ENCODE data around the gene SYNE2.
"Not testable (repeated sequence)": the region's sequence is repeated elsewhere in the genome, so short reads cannot be mapped to it uniquely, and the experiment has no call there.

The SYNE2 gene

GRCh38 chr14:64038841-64039542 is 186.2 kb downstream of the SYNE2 start:
- DNase-seq = no peak

GRCh38 chr14:64040044-64040443 is 187.2 kb downstream of the SYNE2 start:
- DNase-seq = no peak

- DNase-seq = not testable (repeated sequence)
Measured at GRCh38 chr14:64043296-64043695, 190.5 kb downstream of the SYNE2 start.

- DNase-seq = no peak
Measured at GRCh38 chr14:64045091-64045490, 192.3 kb downstream of the SYNE2 start.

GRCh38 chr14:64049616-64050381 is 197.0 kb downstream of the SYNE2 start:
- no peak for DNase-seq

DNA sequence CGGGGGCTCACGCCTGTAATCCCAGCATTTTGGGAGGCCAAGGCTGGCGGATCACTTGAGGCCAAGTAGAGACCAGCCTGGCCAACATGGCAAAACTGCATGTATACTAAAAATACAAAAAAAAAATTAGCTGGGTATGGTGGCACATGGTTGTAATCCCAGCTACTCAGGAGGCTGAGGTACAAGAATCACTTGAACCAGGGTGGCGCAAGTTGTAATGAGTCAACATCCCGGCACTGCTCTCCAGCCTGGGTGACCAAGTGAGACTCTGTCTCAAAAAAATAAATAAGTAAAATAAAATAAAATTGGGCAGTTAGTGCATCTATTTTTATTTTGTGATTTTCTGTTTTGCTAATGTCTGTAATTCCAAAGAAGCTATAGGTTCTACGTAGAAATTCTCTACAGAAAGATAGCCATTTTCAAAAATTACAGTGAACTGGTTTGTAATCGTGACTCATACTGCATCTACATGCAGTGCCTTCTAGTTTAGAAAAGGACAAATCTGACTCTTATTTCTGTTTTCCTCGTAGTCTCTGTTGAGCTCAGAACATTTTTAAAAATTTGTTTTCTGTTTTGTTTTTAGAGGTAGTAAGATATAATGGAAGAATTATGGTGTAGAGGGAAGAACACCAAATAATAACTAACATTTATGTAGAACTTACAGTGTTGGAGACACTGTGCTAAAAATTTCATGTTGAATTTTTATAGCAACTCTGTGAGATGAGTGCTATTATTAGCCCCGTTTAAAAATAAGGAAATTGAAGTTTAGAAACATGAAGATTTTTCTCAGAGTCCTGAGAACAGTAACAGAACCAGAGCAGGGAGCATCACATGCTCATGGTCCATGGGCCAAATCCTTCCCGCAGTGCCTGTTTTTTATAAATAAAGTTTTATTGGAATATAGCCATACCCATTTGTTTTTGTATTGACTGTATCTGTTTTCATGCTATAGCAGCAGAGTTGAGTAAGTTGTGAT is 201.2 kb downstream of the SYNE2 start:
- DNase-seq = no peak

- no peak for DNase-seq
Measured at GRCh38 chr14:64059454-64060198, 206.8 kb downstream of the SYNE2 start.

- no peak for DNase-seq
Measured at GRCh38 chr14:64060199-64060545, 207.4 kb downstream of the SYNE2 start.

DNA sequence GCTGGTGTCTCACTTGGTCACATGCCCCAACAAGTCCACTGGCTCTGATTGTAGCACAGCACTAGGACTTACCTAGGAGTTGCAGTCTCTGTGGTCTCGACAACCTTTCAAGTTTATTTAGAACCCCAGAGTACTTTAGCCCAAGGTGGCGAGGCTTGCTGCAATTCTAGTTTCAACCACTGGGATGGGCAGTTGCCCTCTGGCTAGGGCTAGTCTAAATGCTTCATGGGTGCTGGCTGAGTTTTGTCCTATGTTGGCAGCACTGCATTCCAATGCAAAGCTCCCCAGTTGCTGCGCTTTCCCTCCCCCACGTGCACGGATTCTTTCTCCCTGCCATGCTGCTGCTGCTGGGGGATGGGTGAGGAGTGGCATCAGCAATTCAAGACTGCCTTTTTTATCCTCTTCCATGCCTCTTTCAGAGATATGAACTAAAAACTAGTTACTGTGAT is 207.9 kb downstream of the SYNE2 start:
- peak; percentile 13 for DNase-seq

- DNase-seq = no peak
Measured at GRCh38 chr14:64061115-64061514, 208.3 kb downstream of the SYNE2 start.

DNA sequence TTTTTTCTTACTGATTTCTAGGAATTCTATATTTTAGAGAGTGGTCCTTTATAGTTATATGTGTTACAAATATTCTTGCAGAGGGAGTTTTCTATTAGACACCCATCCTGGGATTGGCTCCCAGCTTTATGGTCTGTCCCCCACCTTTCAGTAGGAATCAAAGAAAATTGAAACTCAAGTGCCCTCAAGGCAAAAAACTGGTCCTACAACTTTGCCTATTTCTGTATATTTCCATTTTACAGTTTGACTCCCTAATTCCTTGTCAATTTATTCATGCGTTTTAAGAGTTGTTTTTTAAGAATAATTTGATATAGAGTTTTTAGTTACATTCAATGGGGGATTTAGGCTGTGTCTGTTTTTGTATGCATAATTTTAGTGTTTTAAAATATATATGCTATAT is 208.9 kb downstream of the SYNE2 start:
- no peak for DNase-seq

GRCh38 chr14:64062381-64063115 is 209.7 kb downstream of the SYNE2 start:
- no peak for DNase-seq

- no peak for DNase-seq
Measured at GRCh38 chr14:64064447-64064846, 211.6 kb downstream of the SYNE2 start.

- no peak for DNase-seq
Measured at GRCh38 chr14:64069634-64070359, 217.0 kb downstream of the SYNE2 start.

DNA sequence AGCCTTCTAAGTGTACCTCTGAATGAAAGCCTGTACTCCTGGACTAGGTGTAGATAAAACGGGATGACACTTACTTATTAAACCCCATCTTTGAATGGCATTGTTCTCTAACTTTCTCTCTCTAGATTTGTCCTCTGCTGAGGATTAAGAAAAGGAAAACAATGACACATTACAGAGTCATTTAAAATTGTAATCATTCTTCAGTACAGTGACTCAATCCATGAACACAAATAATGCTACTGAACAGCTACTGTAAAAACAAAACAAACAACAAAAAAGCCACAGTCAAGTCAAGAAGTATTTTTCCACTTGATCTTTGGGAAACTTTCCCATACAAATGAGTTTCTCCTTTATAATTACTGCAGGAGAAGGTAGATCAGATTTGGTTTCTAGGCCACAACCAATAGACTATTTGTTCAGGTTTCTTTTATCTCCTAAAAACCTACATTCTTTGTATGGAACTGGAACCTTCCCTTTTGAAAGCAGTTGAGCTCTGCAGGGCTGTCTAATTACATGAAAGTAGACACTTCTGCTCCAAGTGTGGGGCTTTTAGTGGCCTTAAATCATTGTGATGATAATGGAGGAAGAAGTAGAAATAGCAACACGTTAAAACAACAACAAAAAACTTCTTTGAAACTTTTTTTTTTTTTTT is 222.3 kb downstream of the SYNE2 start:
- DNase-seq = no peak

- no peak for DNase-seq
Measured at GRCh38 chr14:64075613-64076005, 222.8 kb downstream of the SYNE2 start.

DNA sequence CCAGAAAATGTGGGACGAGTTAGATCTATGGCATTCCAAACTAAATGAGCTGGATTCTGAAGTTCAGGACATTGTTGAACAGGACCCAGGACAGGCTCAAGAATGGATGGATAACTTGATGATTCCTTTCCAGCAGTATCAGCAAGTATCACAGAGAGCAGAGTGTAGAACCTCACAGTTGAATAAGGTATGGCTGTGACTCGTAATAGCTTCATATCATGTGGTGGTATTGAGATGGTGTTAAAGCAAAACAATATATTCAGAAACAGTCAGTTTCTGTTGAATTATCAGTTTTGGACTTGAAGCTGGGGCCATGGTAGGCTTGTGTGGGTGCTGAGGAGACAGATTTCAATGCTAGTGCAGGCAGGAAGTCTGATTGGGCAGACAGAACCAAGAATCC is 227.6 kb downstream of the SYNE2 start:
- DNase-seq = no peak

GRCh38 chr14:64081174-64081746 is 228.5 kb downstream of the SYNE2 start:
- no peak for DNase-seq

GRCh38 chr14:64082837-64083236 is 230.0 kb downstream of the SYNE2 start:
- DNase-seq = no peak

DNA sequence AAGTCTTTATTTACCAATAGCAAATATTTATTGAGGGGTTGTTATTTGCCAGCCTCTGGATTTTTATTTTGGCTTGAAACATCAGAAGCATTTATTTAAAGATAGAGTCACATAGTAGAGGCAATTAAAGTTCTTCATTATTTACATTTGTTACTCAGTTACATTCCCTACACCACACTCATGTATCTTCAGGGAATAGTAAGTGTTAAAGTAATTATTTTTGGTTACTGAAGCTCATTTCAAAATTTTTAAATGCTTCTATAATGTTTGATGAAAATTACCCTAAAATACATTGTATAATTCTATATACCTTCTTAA is 235.8 kb downstream of the SYNE2 start:
- DNase-seq = no peak
